Endothelial cell of umbilical vein (primary cell): ENCODE results near the gene DTX4. TPM values are rescaled to one million over a fixed set of nuclear protein-coding genes. Genes with fewer than 3 reads are reported as not detected.

Source experiments
- BruUV-seq: library from RNA; stranded (reverse); fragments of 400-500 nt; replicated peaks from 2 replicates; lab custom pipeline; 2021; lab: Mats Ljungman, UMichigan
- CTCF ChIA-PET: fragments of 300-600, 350-600 bp; sonication (Branson Sonifier 250); formaldehyde crosslinking; loops from one replicate; lab custom pipeline; 2021; ENCODE audit warnings: antibody characterized with exemption, inconsistent platforms; lab: Charles Lee
- POLR2A ChIA-PET: fragments of 300-600, 350-600 bp; sonication (Branson Sonifier 250); formaldehyde crosslinking; loops from one replicate; lab custom pipeline; 2021; ENCODE audit warnings: antibody characterized with exemption, inconsistent platforms; lab: Charles Lee
- DNase-seq: peaks from one replicate; pipeline ENCODE4 v3.0.0-alpha.2; 2011; ENCODE audit warnings: low read depth, low spot score
- FAIRE-seq: peaks from 2 replicates; lab custom pipeline; 2011; peaks lifted over from hg19 to GRCh38; lab: Jason Lieb, UNC
- H2AFZ ChIP-seq: 2 replicates; pipeline ENCODE4 v1.6.0; 2012; ENCODE audit warnings: low read depth, low read length, control low read depth, inconsistent platforms
- H3K27ac ChIP-seq: 2 replicates; pipeline ENCODE4 v1.5.1; 2011; ENCODE audit warnings: low read depth, mild to moderate bottlenecking, control low read depth, low read length, moderate library complexity; ENCODE audit not compliant: insufficient read depth
- H3K27me3 ChIP-seq, 2 experiments: 2 replicates each; pipeline versions ENCODE4 v1.6.0 to v1.6.1; 2011; ENCODE audit warnings: low read length in 2 of 2, mixed read lengths in 1 of 2; ENCODE audit not compliant: control insufficient read depth in 2 of 2, insufficient read depth in 2 of 2
- H3K36me3 ChIP-seq, 2 experiments: 2 replicates in 1 of 2; 3 replicates in 1 of 2; pipeline ENCODE4 v1.5.1; 2011; ENCODE audit warnings: low read length in 2 of 2, mild to moderate bottlenecking in 1 of 2, moderate library complexity in 1 of 2; ENCODE audit not compliant: control insufficient read depth in 2 of 2, insufficient read depth in 2 of 2; ENCODE audit errors: extremely low read depth in 1 of 2
- H3K4me1 ChIP-seq: 3 replicates; pipeline ENCODE4 v1.5.1; 2011; ENCODE audit warnings: mild to moderate bottlenecking, low read length; ENCODE audit not compliant: control insufficient read depth, insufficient read depth; ENCODE audit errors: extremely low read depth
- H3K4me2 ChIP-seq: 2 replicates; pipeline ENCODE4 v1.6.1; 2011; ENCODE audit warnings: low read length, control low read depth, mixed read lengths; ENCODE audit not compliant: insufficient read depth
- H3K4me3 ChIP-seq, 3 experiments: fragments of 200-600 bp in 1 of 3; sonication (generic), shearing (Covaris generic) in 1 of 3; replicated peaks in 1 of 3; 2 replicates each; pipeline ENCODE4 v1.5.1; 2011 to 2016; ENCODE audit warnings: control low read depth in 3 of 3, low read length in 3 of 3, mild to moderate bottlenecking in 2 of 3, inconsistent platforms in 1 of 3, low read depth in 1 of 3, moderate library complexity in 1 of 3; ENCODE audit not compliant: insufficient read depth in 1 of 3
- H3K79me2 ChIP-seq: 2 replicates; pipeline ENCODE4 v1.6.0; 2012; ENCODE audit warnings: low read length, inconsistent platforms; ENCODE audit not compliant: control insufficient read depth, insufficient read depth
- H3K9ac ChIP-seq: replicated peaks from 2 replicates; pipeline ENCODE3; 2011; ENCODE audit warnings: low read length, control low read depth; ENCODE audit not compliant: insufficient read depth; ENCODE audit errors: extremely low read depth
- H3K9me1 ChIP-seq: replicated peaks from 3 replicates; pipeline ENCODE4 v1.6.0; 2011; ENCODE audit warnings: mild to moderate bottlenecking, low read length; ENCODE audit not compliant: control insufficient read depth, insufficient read depth; ENCODE audit errors: extremely low read depth
- H3K9me3 ChIP-seq: replicated peaks from 2 replicates; pipeline ENCODE4 v1.5.1; 2012; ENCODE audit warnings: low read length, inconsistent platforms; ENCODE audit not compliant: control insufficient read depth, insufficient read depth
- H4K20me1 ChIP-seq: replicated peaks from 2 replicates; pipeline ENCODE3; 2011; ENCODE audit warnings: mild to moderate bottlenecking, low read length; ENCODE audit not compliant: control insufficient read depth, insufficient read depth; ENCODE audit errors: extremely low read depth
- EZH2 ChIP-seq: IDR thresholded peaks from 2 replicates; pipeline ENCODE4 v1.6.1; 2012; ENCODE audit warnings: borderline replicate concordance, low read depth, mild to moderate bottlenecking, moderate library complexity, low read length, inconsistent platforms; ENCODE audit not compliant: severe bottlenecking
- FOS ChIP-seq: IDR thresholded peaks from 2 replicates; pipeline ENCODE4 v1.6.1; 2011; ENCODE audit warnings: mild to moderate bottlenecking, low read length, moderate library complexity, borderline replicate concordance; ENCODE audit not compliant: insufficient read depth
- GATA2 ChIP-seq: IDR thresholded peaks from 2 replicates; pipeline ENCODE4 v1.7.0; 2011; ENCODE audit warnings: low read depth, mild to moderate bottlenecking, moderate library complexity, mixed read lengths, low read length; ENCODE audit not compliant: insufficient read length, insufficient read depth
- JUN ChIP-seq: IDR thresholded peaks from 2 replicates; pipeline ENCODE4 v1.6.1; 2011; ENCODE audit warnings: borderline replicate concordance, low read depth; ENCODE audit not compliant: insufficient read length, insufficient read depth
- MYC ChIP-seq: IDR thresholded peaks from one replicate; pipeline ENCODE4 v1.6.1; 2011; ENCODE audit warnings: mild to moderate bottlenecking, low read depth, low read length
- POLR2A ChIP-seq: IDR thresholded peaks from 2 replicates; pipeline ENCODE4 v1.6.1; 2012; ENCODE audit warnings: low read depth, mild to moderate bottlenecking, control low read depth, low read length
- POLR2AphosphoS5 ChIP-seq: IDR thresholded peaks from 2 replicates; pipeline ENCODE4 v1.6.1; 2012; ENCODE audit warnings: low read depth, mild to moderate bottlenecking, control low read depth, low read length, moderate library complexity; ENCODE audit not compliant: insufficient read depth
- dilution Hi-C: fragments of 300-500 bp; cut with MboI; formaldehyde crosslinking; loops from one replicate; pipeline ENCODE4 v1.15.0; 2019; ENCODE audit warnings: low sequenced_read_pairs; ENCODE audit not compliant: extremely low pct_ligation_motif_present
- intact Hi-C: fragments of 100-400 bp; cut with micrococcal nuclease; formaldehyde crosslinking; loops from one replicate; pipeline ENCODE4 v1.10.0; 2022
- polyA plus RNA-seq, 4 experiments: library from polyadenylated mRNA; depleted of rRNA in 3 of 4; stranded (reverse) in 3 of 4; unstranded in 1 of 4; fragments of >200 nt; gene quantifications; 2 replicates each; pipeline versions ENCODE4 v1.2.1 to v1.2.3, GENCODE V29; 2011 to 2012; ENCODE audit warnings: missing spikeins in 1 of 4
- total RNA-seq: library from RNA; stranded (reverse); gene quantifications from 2 replicates; pipeline ENCODE4 v1.2.3, GENCODE V29; 2021
- TF ChIP-seq, protein P1 (sequence below): IDR thresholded peaks from 2 replicates; pipeline ENCODE4 v1.6.1; 2011; ENCODE audit not compliant: insufficient read depth, insufficient read length
- TF ChIP-seq, protein P2 (sequence below), 2 donors: IDR thresholded peaks; 1 replicate in 1 of 2; 2 replicates in 1 of 2; pipeline ENCODE4 v1.5.1; 2011; ENCODE audit warnings: low read length in 2 of 2, mild to moderate bottlenecking in 2 of 2, moderate library complexity in 2 of 2, control low read depth in 1 of 2, inconsistent platforms in 1 of 2, low read depth in 1 of 2; ENCODE audit not compliant: insufficient read depth in 1 of 2; ENCODE audit errors: extremely low read depth in 1 of 2

The DTX4 gene
- total and polyA plus RNA-seq, 2 donors (not counting 3 experiments of a cell fraction or from before 2014, with no cell fraction given): 0.08 to 0.91 TPM

DNA sequence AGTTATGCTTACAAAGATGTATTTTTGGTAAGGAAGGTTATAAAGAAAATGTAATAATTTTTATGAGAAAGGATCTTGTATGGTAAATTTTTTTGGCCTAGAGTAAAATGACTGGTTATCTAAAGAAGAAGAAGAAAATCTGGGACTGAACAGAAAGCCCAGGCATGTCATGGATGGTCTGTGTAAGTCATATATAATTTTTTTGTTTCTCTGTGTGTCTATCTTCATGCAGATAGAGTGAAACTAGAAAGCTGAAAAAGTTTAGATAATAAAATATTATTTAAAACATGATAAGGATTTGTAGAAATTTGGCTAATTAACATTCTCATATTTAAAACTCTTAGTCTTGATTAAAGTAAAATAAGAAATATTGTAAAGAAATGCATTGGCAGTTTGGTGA lies 68.4 kb downstream of the DTX4 start:
- Histone ChIP-seq H4K20me1 (no peaks in the 10 kb centered on the region), H3K4me2 (no peak overlapping the region), H3K9ac (no peak overlapping the region), H3K9me3 (no peaks in the 10 kb centered on the region), H3K27ac (no peak overlapping the region), H3K79me2 (no peaks in the 10 kb centered on the region), H3K36me3 (no peaks in the 10 kb centered on the region), H2AFZ (no peak overlapping the region), H3K4me3 (no peak overlapping the region), H3K4me1 (no peaks in the 10 kb centered on the region), H3K27me3 (no peaks in the 10 kb centered on the region), H3K9me1 (no peaks in the 10 kb centered on the region)
- CTCF ChIA-PET: no interaction called here
- POLR2A ChIA-PET: no interaction called here
- no peak for FAIRE-seq
- no peak for DNase-seq
- no peak for TF ChIP-seq POLR2AphosphoS5
- TF ChIP-seq, protein P1, sequence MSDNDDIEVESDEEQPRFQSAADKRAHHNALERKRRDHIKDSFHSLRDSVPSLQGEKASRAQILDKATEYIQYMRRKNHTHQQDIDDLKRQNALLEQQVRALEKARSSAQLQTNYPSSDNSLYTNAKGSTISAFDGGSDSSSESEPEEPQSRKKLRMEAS: no peak
- no peak for TF ChIP-seq GATA2
- TF ChIP-seq, protein P2, sequence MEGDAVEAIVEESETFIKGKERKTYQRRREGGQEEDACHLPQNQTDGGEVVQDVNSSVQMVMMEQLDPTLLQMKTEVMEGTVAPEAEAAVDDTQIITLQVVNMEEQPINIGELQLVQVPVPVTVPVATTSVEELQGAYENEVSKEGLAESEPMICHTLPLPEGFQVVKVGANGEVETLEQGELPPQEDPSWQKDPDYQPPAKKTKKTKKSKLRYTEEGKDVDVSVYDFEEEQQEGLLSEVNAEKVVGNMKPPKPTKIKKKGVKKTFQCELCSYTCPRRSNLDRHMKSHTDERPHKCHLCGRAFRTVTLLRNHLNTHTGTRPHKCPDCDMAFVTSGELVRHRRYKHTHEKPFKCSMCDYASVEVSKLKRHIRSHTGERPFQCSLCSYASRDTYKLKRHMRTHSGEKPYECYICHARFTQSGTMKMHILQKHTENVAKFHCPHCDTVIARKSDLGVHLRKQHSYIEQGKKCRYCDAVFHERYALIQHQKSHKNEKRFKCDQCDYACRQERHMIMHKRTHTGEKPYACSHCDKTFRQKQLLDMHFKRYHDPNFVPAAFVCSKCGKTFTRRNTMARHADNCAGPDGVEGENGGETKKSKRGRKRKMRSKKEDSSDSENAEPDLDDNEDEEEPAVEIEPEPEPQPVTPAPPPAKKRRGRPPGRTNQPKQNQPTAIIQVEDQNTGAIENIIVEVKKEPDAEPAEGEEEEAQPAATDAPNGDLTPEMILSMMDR (IDR thresholded peaks at IDR 0.05; ENCODE audit: extremely low read depth in 1 of 2, insufficient read depth in 1 of 2, low read depth in 1 of 2, low read length in 2 of 2): no peak
- no peak for TF ChIP-seq EZH2
- no peak for TF ChIP-seq POLR2A
- no peak for TF ChIP-seq MYC
- no peak for TF ChIP-seq JUN
- TF ChIP-seq FOS: no peak
- no TSS peak for BruUV-seq
- intact Hi-C loops (no loop called here), dilution Hi-C loops (no loop called here)
